Colonic mucosa (tissue), 4 donors: Measurements from ENCODE around the gene CCNF. TPM values are rescaled to one million over a fixed set of nuclear protein-coding genes. Genes with fewer than 3 reads are reported as not detected.

Experiments
- DNase-seq: peaks from one replicate; pipeline ENCODE4 v3.0.0-alpha.2; 2020
- H3K27ac ChIP-seq: fragments of 200-600 bp; one replicate; pipeline ENCODE4 v1.8.0; 2021
- H3K27me3 ChIP-seq: fragments of 200-600 bp; one replicate; pipeline ENCODE4 v1.8.0; 2021
- H3K36me3 ChIP-seq: fragments of 200-600 bp; one replicate; pipeline ENCODE4 v1.8.0; 2021
- H3K4me1 ChIP-seq: fragments of 200-600 bp; one replicate; pipeline ENCODE4 v1.8.0; 2021; ENCODE audit warnings: mild to moderate bottlenecking
- H3K4me3 ChIP-seq: fragments of 200-600 bp; one replicate; pipeline ENCODE4 v1.8.0; 2021
- H3K9ac ChIP-seq, 2 donors: one replicate each; pipeline ENCODE4 v1.7.0; 2013; ENCODE audit warnings: control low read depth in 2 of 2, low read depth in 2 of 2, low read length in 2 of 2
- H3K9me3 ChIP-seq: fragments of 200-600 bp; one replicate; pipeline ENCODE4 v1.8.0; 2021
- CTCF ChIP-seq: fragments of 200-600 bp; IDR thresholded peaks from one replicate; pipeline ENCODE4 v1.8.0; 2022; ENCODE audit warnings: antibody characterized with exemption, mild to moderate bottlenecking
- intact Hi-C: fragments of 100-400 bp; cut with DNase I; formaldehyde crosslinking; loops from one replicate; pipeline ENCODE4 v1.14.1; 2022
- total RNA-seq, 2 donors: library from RNA; stranded (reverse); fragmentation: NEBNext Ultra II Directional in 1 of 2; extraction: Animal tissue kit (Norgen Biotek cat#: 25700) in 1 of 2; gene quantifications; one replicate each; pipeline ENCODE4 v1.2.1, GENCODE V29; 2021
- donor health status: healthy.
- donor health status: DM: no; HTN: no; CAD: no.
- donor health status: DM: no; HTN: no; CAD: no.

The CCNF gene
- total RNA-seq, 2 donors from 2014 or later = 8.6 to 38.2 TPM

- peaks cover 4% of the 10 kb centered on the region for H3K4me1 ChIP-seq
- no peak overlapping the region for H3K4me3 ChIP-seq
- TF ChIP-seq CTCF = no peak
- no peaks in the 10 kb centered on the region for H3K36me3 ChIP-seq
- H3K27me3 ChIP-seq = no peaks in the 10 kb centered on the region
- DNase-seq = no peak
- no peak overlapping the region for H3K27ac ChIP-seq
- no peak overlapping the region for H3K9ac ChIP-seq
- no peaks in the 10 kb centered on the region for H3K9me3 ChIP-seq
- intact Hi-C loops = no loop called here
Observed at GRCh38 chr16:2483939-2484897, 55.0 kb downstream of the CCNF start.

- Histone ChIP-seq H3K27ac (no peak overlapping the region), H3K36me3 (no peaks in the 10 kb centered on the region), H3K9me3 (no peaks in the 10 kb centered on the region), H3K4me1 (peaks cover 4% of the 10 kb centered on the region), H3K4me3 (no peak overlapping the region), H3K9ac (no peak overlapping the region), H3K27me3 (no peaks in the 10 kb centered on the region)
- no peak for DNase-seq
- TF ChIP-seq CTCF = no peak
- intact Hi-C loops = no loop called here
Observed at GRCh38 chr16:2484898-2485508, 55.8 kb downstream of the CCNF start.

GRCh38 chr16:2485811-2486507, 56.7 kb downstream of the CCNF start:
- intact Hi-C loops = no loop called here
- Histone ChIP-seq H3K27me3 (no peaks in the 10 kb centered on the region), H3K36me3 (no peaks in the 10 kb centered on the region), H3K4me1 (peaks cover 4% of the 10 kb centered on the region), H3K9ac (no peak overlapping the region), H3K4me3 (no peak overlapping the region), H3K27ac (no peak overlapping the region), H3K9me3 (no peaks in the 10 kb centered on the region)
- no peak for DNase-seq
- TF ChIP-seq CTCF = no peak

GRCh38 chr16:2486645-2487516, 57.6 kb downstream of the CCNF start:
- Histone ChIP-seq H3K4me3 (no peak overlapping the region), H3K4me1 (peaks cover 9% of the 10 kb centered on the region), H3K9me3 (no peaks in the 10 kb centered on the region), H3K36me3 (no peaks in the 10 kb centered on the region), H3K27me3 (no peaks in the 10 kb centered on the region), H3K9ac (peak overlapping the region in 1 of 2 donors; percentile 32), H3K27ac (no peak overlapping the region)
- no peak for TF ChIP-seq CTCF
- peak; percentile 64 for DNase-seq
- intact Hi-C loops = no loop called here

- intact Hi-C loops = no loop called here
- no peak for DNase-seq
- Histone ChIP-seq H3K4me3 (no peak overlapping the region), H3K9ac (peak overlapping the region in 1 of 2 donors; percentile 32), H3K36me3 (no peaks in the 10 kb centered on the region), H3K27me3 (no peaks in the 10 kb centered on the region), H3K9me3 (no peaks in the 10 kb centered on the region), H3K27ac (no peak overlapping the region), H3K4me1 (peaks cover 9% of the 10 kb centered on the region)
- TF ChIP-seq CTCF = no peak
Observed at GRCh38 chr16:2487517-2487842, 58.2 kb downstream of the CCNF start.
